ENCODE results near the gene PAK1. TPM values are rescaled to one million over a fixed set of nuclear protein-coding genes. Genes with fewer than 3 reads are reported as not detected.
"Not testable (repeated sequence)": the region's sequence is repeated elsewhere in the genome, so short reads cannot be mapped to it uniquely, and the experiment has no call there.

PAK1 gene
- polyA plus RNA-seq, 3 donors, result 83.2 to 99.1 (median 93.4) TPM

- no peak for DNase-seq (ENCODE audit: extremely low read depth in 1 of 11, low read depth in 9 of 11, low spot score in 4 of 11)
Measured at GRCh38 chr11:77387701-77388100, 86.2 kb downstream of the PAK1 start.

- DNase-seq (ENCODE audit: extremely low read depth in 1 of 11, low read depth in 9 of 11, low spot score in 4 of 11), result no peak
Measured at GRCh38 chr11:77386178-77386577, 87.7 kb downstream of the PAK1 start.

- not testable (repeated sequence) for DNase-seq (ENCODE audit: extremely low read depth in 1 of 11, low read depth in 9 of 11, low spot score in 4 of 11)
Measured at GRCh38 chr11:77385255-77385771, 88.6 kb downstream of the PAK1 start.

GRCh38 chr11:77384571-77384970, 89.3 kb downstream of the PAK1 start:
- no peak for DNase-seq (ENCODE audit: extremely low read depth in 1 of 11, low read depth in 9 of 11, low spot score in 4 of 11)

- DNase-seq (ENCODE audit: extremely low read depth in 1 of 11, low read depth in 9 of 11, low spot score in 4 of 11), result not testable (repeated sequence)
Measured at GRCh38 chr11:77383349-77383748, 90.5 kb downstream of the PAK1 start.

- no peak for DNase-seq (ENCODE audit: extremely low read depth in 1 of 11, low read depth in 9 of 11, low spot score in 4 of 11)
Measured at GRCh38 chr11:77381729-77382665, 91.9 kb downstream of the PAK1 start.

- DNase-seq (ENCODE audit: extremely low read depth in 1 of 11, low read depth in 9 of 11, low spot score in 4 of 11), result no peak
Measured at GRCh38 chr11:77379934-77380333, 94.0 kb downstream of the PAK1 start.

- no peak for DNase-seq (ENCODE audit: extremely low read depth in 1 of 11, low read depth in 9 of 11, low spot score in 4 of 11)
Measured at GRCh38 chr11:77379253-77379652, 94.6 kb downstream of the PAK1 start.

- no peak for DNase-seq (ENCODE audit: extremely low read depth in 1 of 11, low read depth in 9 of 11, low spot score in 4 of 11)
Measured at GRCh38 chr11:77377734-77378133, 96.2 kb downstream of the PAK1 start.

- no peak for DNase-seq (ENCODE audit: extremely low read depth in 1 of 11, low read depth in 9 of 11, low spot score in 4 of 11)
Measured at GRCh38 chr11:77375107-77375506, 98.8 kb downstream of the PAK1 start.

GRCh38 chr11:77374611-77375031, 99.3 kb downstream of the PAK1 start:
- no peak for DNase-seq (ENCODE audit: extremely low read depth in 1 of 11, low read depth in 9 of 11, low spot score in 4 of 11)

- no peak for DNase-seq (ENCODE audit: extremely low read depth in 1 of 11, low read depth in 9 of 11, low spot score in 4 of 11)
Measured at GRCh38 chr11:77374108-77374507, 99.8 kb downstream of the PAK1 start.

GRCh38 chr11:77372726-77373125, 101.2 kb downstream of the PAK1 start:
- DNase-seq (ENCODE audit: extremely low read depth in 1 of 11, low read depth in 9 of 11, low spot score in 4 of 11), result no peak

GRCh38 chr11:77371646-77372045, 102.2 kb downstream of the PAK1 start:
- DNase-seq (ENCODE audit: extremely low read depth in 1 of 11, low read depth in 9 of 11, low spot score in 4 of 11), result no peak

GRCh38 chr11:77370217-77370616, 103.7 kb downstream of the PAK1 start:
- DNase-seq (ENCODE audit: extremely low read depth in 1 of 11, low read depth in 9 of 11, low spot score in 4 of 11), result no peak

GRCh38 chr11:77361184-77361583, 112.7 kb downstream of the PAK1 start:
- DNase-seq (ENCODE audit: extremely low read depth in 1 of 11, low read depth in 9 of 11, low spot score in 4 of 11), result no peak

- DNase-seq (ENCODE audit: extremely low read depth in 1 of 11, low read depth in 9 of 11, low spot score in 4 of 11), result no peak
Measured at GRCh38 chr11:77359481-77359880, 114.4 kb downstream of the PAK1 start.

- no peak for DNase-seq (ENCODE audit: extremely low read depth in 1 of 11, low read depth in 9 of 11, low spot score in 4 of 11)
Measured at GRCh38 chr11:77353131-77353530, 120.8 kb downstream of the PAK1 start.

- DNase-seq (ENCODE audit: extremely low read depth in 1 of 11, low read depth in 9 of 11, low spot score in 4 of 11), result no peak
Measured at GRCh38 chr11:77351281-77351886, 122.5 kb downstream of the PAK1 start.

- no peak for DNase-seq (ENCODE audit: extremely low read depth in 1 of 11, low read depth in 9 of 11, low spot score in 4 of 11)
Measured at GRCh38 chr11:77347948-77348347, 125.9 kb downstream of the PAK1 start.

Data from renal cortex interstitium (tissue), 11 donors.